GM18517 (cell line): ENCODE data around the gene PGM5.
"Not testable (repeated sequence)": the region's sequence is repeated elsewhere in the genome, so short reads cannot be mapped to it uniquely, and the experiment has no call there.

Source experiments
- ATAC-seq: cut with Tn5 transposase; IDR thresholded peaks from one replicate; pipeline ENCODE4 v1.9.1; 2021; ENCODE audit warnings: mild to moderate bottlenecking, moderate library complexity; ENCODE audit not compliant: unreplicated experiment

The PGM5 gene

DNA sequence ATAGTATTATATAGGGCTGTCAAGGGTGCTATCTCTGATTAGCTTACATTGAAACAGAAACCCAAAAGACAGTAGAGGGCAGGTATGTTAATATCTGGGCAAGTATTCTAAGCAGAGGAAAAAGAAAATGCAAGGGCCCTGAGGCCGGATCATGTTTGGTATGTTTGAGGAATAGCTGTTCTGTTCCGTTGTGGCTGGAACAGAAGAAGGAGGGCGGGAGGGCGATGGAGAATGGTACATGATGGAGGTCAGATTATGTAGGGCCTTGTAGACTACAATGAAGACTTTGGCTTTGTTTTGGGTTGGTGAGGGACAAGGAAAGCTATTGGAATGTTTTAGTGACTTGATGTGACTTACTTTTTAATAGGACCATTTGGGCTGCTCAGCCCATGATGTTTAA is 19.4 kb downstream of the PGM5 start:
- not testable (repeated sequence) for ATAC-seq

DNA sequence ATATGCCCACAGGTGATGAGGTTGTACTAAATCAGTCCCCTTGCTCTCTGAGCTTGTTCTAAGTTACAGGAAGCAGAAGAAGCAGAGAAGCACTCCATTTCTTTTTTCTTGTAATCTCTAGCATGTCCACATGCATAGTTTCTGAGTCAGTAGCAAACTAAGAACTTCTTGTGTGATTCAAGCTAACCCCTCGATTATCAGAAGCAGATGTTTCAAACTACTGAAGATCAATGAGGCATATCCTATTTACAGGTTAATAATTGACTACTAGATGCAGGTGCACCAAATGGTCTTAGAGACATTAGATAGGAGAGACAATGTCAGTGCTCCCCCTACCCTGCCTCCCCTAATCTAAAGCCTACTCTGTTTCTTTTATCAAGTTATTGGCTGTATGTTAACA is 21.3 kb downstream of the PGM5 start:
- ATAC-seq: peak; percentile 92

DNA sequence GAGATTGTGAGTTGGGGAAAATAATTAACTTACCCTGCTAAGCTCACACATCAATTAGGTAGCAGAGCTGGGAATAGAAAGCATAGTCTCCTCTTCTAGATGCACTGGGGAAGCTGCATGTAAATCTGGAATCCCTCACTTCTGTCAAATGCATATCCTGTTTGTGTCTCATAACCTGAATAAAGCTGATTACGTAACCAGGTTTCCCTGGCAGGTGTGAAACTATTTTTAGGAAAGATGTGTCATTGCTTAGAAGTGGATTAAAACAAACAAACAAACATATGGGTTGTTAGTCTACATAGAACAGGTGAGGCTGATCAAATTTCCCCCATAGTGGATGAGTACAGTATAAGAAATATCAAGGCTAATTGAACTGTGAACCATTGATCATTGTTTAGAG is 27.5 kb downstream of the PGM5 start:
- not testable (repeated sequence) for ATAC-seq

DNA sequence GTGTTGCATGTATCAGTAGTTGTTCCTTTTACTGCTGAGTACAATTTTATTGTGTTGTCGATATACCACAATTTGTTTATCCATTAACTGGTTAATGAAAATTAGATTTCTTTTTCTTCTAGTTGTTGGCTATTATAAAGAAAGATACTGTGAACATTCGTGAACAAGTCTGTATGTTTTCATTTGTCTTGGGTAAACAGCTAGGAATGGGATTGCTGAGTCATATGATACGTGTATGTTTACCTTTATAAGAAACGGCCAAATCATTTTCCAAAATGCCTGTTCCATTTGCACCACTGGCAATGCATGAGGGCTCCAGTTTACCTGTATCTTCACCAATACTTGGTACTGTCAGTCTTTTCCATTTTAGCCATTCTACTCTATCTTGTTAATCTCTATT is 33.1 kb downstream of the PGM5 start:
- ATAC-seq: not testable (repeated sequence)

DNA sequence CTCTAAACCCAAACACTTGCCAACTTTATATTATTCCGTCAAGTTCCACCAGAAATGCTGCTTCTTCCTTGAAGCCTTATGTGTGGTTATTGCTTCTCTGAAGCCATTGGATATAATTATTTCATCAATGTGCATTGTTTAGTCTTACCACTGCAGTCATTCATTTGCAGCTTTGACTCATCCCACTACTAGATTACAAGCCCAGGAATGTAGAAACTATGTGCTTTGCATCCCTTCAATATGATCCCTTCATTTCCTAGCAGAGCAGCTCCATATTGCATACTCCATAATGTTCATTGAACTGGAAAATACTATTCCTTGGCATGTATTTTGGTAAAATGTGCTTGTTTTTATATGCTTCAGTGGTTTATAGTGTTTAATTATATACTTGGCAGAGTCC is 34.3 kb downstream of the PGM5 start:
- ATAC-seq: not testable (repeated sequence)

DNA sequence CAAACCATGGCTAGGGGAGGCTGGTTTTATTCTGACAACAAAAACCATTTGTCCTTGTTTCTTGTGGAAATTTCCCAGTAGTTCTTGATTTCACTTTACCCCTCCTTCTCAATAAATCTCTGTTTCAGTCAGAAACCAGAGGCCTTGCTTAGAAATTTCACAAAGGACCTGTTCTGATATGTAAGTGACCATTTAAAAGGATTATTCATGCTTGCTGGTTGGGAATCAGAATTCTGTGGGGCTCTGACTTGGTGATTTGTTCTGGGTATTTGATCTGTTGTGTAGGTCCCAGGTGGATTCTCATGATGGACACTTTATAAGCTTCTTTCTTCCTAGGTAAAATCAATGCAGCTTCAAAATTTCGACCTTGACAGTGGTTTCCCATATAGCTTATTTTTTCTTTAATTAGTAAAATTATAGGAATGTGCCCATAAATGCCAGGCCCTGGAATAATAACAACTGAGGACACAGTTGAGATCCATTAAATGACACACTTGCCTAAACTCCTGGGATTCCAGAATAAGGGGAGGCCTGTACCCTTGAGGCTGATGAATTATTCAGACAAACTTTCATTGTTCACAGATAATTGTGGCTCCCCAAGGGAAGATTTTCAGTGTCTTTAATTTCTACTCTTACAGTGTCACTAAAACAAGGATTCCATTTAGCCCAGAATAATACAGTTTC is 40.1 kb downstream of the PGM5 start:
- not testable (repeated sequence) for ATAC-seq

DNA sequence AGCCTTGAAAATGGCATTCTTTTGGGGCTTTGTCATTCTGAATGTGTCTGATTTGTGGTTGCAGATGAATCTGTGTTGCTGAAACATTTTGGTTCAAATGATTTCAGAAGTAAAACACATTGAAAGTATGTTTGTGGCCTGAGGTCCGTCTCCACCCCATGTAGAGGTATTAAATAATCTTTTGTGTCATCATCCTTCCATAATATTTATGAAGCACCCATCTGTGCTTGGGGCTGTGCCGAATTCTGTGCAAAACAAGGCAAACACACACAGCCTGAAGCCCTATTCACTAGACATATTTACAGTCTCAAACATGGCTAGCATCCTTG is 40.6 kb downstream of the PGM5 start:
- not testable (repeated sequence) for ATAC-seq

DNA sequence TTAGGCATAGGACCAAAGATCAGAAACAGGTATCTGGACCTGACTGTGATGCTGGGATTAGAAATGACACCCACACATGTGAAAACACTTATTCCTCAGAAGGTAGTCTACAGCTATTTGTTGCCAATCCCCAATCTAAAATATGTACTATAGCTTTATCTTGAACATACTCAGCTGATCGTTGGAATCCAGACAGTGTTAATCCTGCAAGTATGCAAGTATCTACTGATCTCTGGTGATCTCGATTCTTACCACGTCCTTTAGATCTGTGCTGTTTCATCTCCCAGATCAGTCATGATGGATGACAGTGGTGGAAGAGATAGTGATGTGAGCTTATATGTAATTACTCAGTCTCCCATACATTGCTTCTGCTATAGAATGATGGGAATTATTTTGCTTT is 41.4 kb downstream of the PGM5 start:
- ATAC-seq: not testable (repeated sequence)

DNA sequence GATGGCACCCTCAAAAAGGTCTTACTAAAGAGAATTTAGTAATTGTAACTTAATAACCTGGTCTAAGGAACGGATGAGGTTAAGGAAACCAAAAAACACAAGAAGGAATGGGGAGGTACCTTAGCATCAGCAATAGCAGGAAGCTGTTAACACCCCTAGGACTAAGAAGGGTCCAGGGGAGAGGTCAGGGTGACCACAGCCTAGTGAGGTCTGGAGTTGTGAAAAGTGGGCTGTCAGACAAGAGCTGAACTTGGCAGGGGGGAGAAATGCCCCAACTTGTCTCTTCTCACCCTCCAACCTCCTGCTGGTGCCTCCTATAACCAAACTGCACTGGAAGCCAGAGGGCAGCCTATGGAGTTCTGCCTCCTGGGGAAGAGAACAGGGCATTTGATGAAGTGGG is 41.9 kb downstream of the PGM5 start:
- ATAC-seq: not testable (repeated sequence)

DNA sequence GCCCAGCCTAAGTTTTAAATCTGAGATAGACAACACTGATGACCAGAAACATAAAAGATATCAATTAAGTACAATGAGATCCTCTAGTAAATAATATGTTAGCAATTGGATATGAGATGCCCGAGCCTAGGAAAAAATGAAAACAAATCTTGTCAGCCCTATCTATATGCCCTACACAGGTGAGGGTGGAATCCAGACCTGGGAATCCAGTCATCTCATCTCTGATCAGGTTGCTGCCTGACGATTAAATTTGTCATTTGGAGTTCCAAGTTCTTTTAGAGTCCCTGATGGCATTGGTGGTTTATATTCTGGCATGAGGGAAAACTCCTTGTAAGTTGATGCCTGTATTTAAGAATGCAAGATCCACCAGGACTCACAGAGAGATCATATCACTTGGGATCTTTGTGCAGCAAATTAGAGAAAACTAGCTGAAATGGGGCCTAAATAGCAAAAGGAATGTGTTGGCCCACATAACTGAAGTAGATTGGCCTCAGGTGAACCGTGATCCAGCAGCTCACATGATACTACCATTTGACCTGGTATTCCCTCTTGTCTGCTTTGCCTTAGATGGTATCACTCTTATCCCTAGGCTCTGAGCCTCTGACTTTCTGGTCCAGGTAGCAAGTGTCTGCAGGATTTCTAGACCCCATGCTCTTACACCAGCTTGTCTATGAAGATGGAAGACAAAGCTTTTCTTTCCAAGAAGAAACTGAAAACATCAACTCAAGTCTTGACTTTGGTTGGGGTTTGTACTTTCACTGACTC is 48.2 kb downstream of the PGM5 start:
- ATAC-seq: not testable (repeated sequence)

DNA sequence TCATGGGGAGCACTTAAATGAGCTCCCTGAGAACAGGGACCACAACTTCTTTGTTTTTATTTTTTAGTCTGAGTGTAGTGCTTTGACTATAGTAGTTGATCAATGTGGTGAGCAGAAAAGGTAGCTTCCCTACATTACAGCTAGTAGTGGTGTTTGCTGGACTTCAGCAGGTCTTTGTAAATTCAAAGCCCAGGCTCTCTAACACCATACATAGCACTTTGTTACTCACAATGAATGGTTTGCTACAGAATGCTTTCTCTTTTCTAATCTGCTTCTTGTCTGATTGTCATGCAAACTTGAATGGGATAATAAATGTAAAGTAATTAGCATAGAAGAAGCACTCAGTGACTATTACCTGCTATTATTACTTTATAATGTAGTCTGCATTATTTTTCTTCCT is 55.5 kb downstream of the PGM5 start:
- ATAC-seq: not testable (repeated sequence)

DNA sequence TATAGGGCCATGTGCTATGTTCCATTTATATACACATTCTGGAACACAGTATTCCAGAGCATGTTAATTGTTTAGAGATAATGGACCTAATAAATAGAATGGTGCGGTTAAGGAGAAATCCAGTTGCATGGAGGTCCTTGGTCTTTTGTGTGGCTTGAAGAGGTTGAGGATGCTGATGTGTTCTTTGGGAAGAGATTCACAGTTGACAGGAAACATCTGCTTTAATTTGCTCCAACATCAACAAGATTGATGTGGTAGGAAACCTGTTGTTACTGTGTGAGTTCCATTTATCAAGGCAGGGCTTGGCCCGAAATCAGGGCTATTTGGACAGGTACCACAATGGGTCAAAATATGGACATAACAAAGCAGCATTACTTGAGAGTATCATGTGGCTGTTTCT is 56.3 kb downstream of the PGM5 start:
- not testable (repeated sequence) for ATAC-seq

DNA sequence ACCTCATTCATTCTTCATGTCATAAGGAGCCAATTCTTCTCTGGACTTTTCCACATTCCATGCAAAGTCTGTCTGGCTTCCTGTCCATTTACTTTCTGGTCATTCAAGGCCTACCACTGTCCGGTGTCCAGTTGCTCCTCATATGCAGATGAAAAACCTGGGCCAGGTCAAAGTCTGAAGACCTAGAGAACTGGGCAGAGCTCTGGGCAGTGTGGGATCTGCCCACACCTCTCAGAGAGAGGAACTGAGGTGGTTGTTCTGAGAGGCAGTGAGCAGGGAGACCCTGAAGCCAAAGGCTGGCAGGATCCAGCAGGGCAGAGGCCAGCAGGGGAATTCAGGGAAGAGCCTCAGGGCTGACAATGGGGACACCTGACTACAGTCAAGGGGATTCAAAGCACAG is 58.7 kb downstream of the PGM5 start:
- ATAC-seq: not testable (repeated sequence)

DNA sequence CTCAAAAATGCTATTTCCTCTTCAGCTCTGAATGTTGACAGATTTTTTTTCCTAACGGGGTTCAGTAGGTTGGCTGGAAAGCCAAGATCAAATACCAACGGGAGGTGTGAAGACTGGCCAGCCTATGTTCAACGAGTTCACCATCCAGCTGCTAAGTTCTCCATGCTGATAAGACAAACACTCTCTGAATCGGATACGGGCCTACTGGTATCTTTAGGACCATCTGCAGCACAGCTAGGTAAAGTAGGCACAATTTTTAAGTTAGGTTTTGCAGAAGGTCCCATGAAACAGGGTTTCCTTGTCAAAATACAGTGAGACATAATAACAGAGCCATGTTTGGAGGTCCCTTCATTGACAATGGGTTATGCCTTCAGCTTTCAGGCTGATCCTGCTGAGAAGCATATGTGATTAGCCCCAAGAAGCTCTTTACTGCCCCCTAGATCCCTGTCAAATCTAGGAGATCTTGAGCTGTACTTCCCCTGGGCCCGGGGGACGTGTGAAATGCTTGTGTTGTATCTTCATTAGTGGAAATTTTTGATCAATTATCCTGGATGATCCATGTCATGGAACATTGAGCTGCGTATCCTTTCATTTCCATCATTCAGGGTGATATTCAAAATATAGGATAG is 60.6 kb downstream of the PGM5 start:
- ATAC-seq: no peak

DNA sequence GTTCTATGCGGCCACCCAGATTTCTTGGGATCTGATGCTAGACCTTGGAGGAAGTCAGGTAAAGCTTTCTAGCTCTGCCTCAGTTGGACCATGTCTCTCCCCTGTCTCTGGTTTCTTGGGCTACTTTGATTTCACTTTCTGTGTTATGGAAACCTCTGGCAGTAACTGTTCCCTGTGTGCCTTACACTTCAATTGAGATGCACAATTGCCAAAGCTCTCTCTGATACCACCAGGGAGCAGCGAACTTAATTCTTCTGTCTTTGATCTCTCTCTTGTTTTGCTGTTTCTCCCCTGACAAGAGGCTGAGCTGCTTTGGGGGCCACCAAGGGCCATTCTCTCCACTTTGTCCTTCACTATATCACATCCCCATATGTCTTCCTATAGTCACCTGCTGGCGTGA is 61.4 kb downstream of the PGM5 start:
- ATAC-seq: no peak

DNA sequence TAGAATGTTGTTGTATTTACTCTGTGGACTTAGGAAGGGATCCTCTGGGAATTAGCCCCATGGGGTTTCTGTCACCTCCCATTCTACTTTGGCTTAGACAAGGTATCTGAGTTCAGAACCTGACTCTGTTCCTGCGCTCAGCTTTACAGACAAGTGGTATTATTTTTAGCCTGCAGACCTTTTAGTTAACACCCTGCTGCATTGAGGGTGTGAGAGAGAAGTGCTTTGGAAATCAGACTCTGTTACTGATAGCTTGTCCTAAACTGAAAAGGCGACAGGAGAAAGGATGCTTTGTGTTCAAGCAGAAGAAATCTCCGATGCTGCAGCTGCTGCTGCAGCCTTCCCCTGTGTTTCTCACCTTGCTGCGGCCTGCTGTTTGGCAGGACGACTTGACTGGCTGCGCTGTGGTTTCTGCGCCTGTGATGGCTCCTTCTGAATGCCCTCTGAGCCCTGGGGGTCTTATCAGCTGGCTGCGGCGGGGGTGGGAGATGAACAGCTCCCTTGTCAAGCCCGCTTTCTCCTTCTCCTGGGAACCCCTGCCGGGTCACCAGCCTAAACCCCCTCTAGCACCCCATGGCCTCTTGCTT is 61.9 kb downstream of the PGM5 start:
- no peak for ATAC-seq

DNA sequence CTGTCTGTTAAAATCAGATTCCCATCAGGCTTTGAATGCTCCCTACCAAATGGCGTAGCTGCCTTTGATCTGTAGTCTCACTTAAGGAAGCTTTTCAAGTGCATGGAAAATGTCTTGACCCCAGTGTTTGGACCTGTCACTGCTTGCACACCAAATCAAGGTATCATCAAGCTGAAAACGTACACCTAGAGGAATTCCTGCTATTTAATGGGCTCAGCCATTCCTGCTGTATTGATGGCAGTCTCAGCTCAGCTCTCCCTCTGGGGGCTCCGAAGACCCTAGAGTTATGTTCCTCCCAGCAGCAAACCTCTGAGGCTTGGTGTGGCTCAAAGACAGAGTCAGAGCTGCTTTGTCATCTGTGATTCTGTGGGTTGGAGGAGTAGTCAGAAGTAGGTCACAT is 63.5 kb downstream of the PGM5 start:
- ATAC-seq: no peak

DNA sequence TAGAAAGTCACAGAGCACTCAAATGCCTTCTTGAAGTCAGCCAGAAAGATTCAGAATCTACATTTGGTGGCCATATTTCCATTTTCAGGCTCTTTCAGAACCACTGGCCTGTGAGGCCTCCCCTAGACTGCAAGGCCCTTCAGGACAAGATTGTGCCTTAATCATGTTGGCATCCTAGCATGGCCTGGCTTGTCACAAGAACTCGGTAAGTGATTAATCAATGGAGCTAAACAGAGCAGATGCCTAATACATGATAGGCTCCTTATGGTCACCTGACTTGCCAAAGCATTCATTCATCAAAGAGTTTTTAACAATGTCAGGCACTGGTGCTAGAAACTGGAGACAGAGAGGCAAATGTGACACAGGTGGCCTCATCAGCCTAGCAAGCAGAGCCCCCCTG is 70.3 kb downstream of the PGM5 start:
- no peak for ATAC-seq

DNA sequence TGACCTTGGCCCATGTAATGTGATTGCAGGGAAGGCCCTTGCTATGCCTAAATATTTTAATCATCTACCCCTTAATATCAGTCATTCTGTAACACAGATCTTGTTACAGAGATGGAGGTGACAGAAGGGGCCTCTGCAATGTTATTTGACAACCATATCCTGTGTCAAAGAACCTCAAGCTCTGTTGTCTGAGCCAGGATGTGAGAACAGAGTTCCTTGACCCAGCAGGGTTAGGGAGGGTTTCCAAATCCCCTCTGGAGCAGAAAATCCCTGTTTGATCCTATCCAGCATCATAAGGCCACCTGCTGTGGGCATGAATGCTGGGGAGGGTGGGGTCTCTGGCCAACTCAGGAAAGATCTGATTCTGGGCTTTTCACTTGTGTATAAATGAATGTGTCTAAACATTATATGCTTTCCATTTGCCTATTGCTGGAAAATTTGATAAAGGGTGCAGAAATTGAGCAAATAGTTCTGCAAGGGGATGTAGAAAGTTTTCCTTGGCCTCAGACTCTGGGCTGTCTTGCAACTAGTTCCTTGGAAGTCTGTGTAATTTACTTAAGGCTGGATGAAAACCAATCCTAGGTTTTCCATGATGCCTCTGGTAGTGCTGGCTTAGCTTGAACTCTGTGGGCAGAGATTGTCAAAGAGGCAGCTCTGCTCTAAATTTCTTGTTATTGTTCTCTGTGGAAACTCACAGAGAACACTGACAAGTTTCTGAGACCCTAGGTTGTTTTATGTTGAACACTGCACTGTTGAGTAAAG is 71.0 kb downstream of the PGM5 start:
- ATAC-seq: no peak

DNA sequence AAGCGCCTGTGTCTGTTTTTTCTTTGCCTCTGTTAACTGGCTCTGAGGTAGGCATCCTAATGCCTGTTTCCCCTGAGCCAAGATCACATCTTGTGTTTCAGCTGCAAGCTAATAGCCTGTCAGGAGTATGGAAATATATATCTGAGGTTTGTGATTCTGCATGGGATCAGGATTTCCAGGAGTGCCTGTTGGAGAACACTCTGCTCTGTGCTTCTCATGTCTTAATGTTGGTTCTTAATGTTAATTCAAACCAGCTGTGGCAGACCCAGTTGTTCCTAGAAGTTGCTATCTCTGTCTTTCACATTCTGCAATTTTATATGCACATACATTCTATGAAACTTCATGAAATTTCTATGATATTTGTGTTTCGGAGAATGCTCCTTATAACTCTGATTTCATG is 72.1 kb downstream of the PGM5 start:
- ATAC-seq: no peak

DNA sequence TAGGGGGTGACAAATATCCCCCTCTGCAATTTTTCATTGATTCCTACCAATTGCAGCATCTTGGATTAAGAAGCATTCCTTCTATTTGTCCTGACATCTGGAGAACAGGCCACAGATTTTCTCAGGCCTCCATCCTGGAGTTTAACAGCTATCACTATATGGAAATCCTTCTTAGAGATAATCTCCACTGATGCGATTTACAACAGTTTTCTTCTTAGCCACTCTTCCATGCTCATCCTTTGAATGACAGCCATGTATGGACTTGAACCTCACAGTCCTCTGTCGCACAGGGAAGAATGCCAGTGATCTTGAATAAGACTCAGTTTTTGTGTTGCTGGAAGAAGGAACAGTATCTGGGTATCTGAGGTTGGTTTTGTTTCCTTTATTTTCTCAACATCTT is 73.2 kb downstream of the PGM5 start:
- no peak for ATAC-seq
